ENCODE results near the gene MRPS18A. TPM values are rescaled to one million over a fixed set of nuclear protein-coding genes. Genes with fewer than 3 reads are reported as not detected.
A peak's percentile ranks its signal among the peaks of the same experiment; 100 is the strongest.

MRPS18A gene
- total RNA-seq, 1 donor from 2014 or later: 39.5 TPM

GRCh38 chr6:43719511-43719910 is 31.9 kb upstream of the MRPS18A start:
- intact Hi-C loops (cut with DNase I): no loop called here
- DNase-seq (no peak), ATAC-seq (ENCODE audit: poor library complexity) (no peak)

GRCh38 chr6:43718387-43719105 is 31.0 kb upstream of the MRPS18A start:
- DNase-seq: no peak
- peak; percentile 7 for ATAC-seq (ENCODE audit: poor library complexity)
- intact Hi-C loops (cut with DNase I): no loop called here

- DNase-seq (peak; percentile 90), ATAC-seq (ENCODE audit: poor library complexity) (peak; percentile 85)
- intact Hi-C loops (cut with DNase I): no loop called here
These were observed 30.2 kb upstream of the MRPS18A start for GRCh38 chr6:43717822-43718221.

- intact Hi-C loops (cut with DNase I): no loop called here
- no peak for ATAC-seq (ENCODE audit: poor library complexity)
- no peak for DNase-seq
These were observed 29.8 kb upstream of the MRPS18A start for GRCh38 chr6:43717389-43717788.

GRCh38 chr6:43716099-43716498 is 28.5 kb upstream of the MRPS18A start:
- ATAC-seq (ENCODE audit: poor library complexity) (peak; percentile 36), DNase-seq (peak; percentile 86)
- intact Hi-C loops (cut with DNase I): no loop called here

- ATAC-seq (ENCODE audit: poor library complexity): no peak
These were observed 27.6 kb upstream of the MRPS18A start for GRCh38 chr6:43715056-43715788.

GRCh38 chr6:43714311-43715055 is 26.9 kb upstream of the MRPS18A start:
- intact Hi-C loops (cut with DNase I): loop anchor here (5.0 kb wide), 1 partner anchor 47 kb away; no protein-coding TSS in a partner anchor
- no peak for DNase-seq
- ATAC-seq (ENCODE audit: poor library complexity): no peak

More at GRCh38 chr6:43715056-43715788, 27.6 kb upstream of the MRPS18A start:
- DNase-seq: no peak
- intact Hi-C loops (cut with DNase I): no loop called here

- intact Hi-C loops (cut with DNase I): loop anchor here (5.0 kb wide), 1 partner anchor 46 kb away; no protein-coding TSS in a partner anchor
- ATAC-seq (ENCODE audit: poor library complexity): no peak
- no peak for DNase-seq
These were observed 26.2 kb upstream of the MRPS18A start for GRCh38 chr6:43713643-43714310.

GRCh38 chr6:43712579-43712978 is 25.0 kb upstream of the MRPS18A start:
- DNase-seq (no peak), ATAC-seq (ENCODE audit: poor library complexity) (peak; percentile 21)
- intact Hi-C loops (cut with DNase I): loop anchor here (5.0 kb wide), 1 partner anchor 45 kb away; no protein-coding TSS in a partner anchor

- intact Hi-C loops (cut with DNase I): loop anchor here (5.0 kb wide), 1 partner anchor 43 kb away; no protein-coding TSS in a partner anchor
- DNase-seq: no peak
- ATAC-seq (ENCODE audit: poor library complexity): no peak
These were observed 23.0 kb upstream of the MRPS18A start for GRCh38 chr6:43710576-43710975.

- ATAC-seq (ENCODE audit: poor library complexity) (peak; percentile 50), DNase-seq (no peak)
- intact Hi-C loops (cut with DNase I): loop anchor here (5.0 kb wide), 1 partner anchor 42 kb away; no protein-coding TSS in a partner anchor
These were observed 22.2 kb upstream of the MRPS18A start for GRCh38 chr6:43709654-43710303.

GRCh38 chr6:43708860-43709653 is 21.5 kb upstream of the MRPS18A start:
- ATAC-seq (ENCODE audit: poor library complexity): peak; percentile 77
- DNase-seq: no peak
- intact Hi-C loops (cut with DNase I): no loop called here

GRCh38 chr6:43707767-43708166 is 20.2 kb upstream of the MRPS18A start:
- DNase-seq: no peak
- intact Hi-C loops (cut with DNase I): no loop called here
- no peak for ATAC-seq (ENCODE audit: poor library complexity)

GRCh38 chr6:43707269-43707668 is 19.7 kb upstream of the MRPS18A start:
- no peak for ATAC-seq (ENCODE audit: poor library complexity)
- intact Hi-C loops (cut with DNase I): no loop called here

GRCh38 chr6:43706788-43707187 is 19.2 kb upstream of the MRPS18A start:
- DNase-seq (no peak), ATAC-seq (ENCODE audit: poor library complexity) (no peak)
- intact Hi-C loops (cut with DNase I): no loop called here

More at GRCh38 chr6:43707269-43707668, 19.7 kb upstream of the MRPS18A start:
- DNase-seq: no peak

GRCh38 chr6:43705996-43706395 is 18.4 kb upstream of the MRPS18A start:
- intact Hi-C loops (cut with DNase I): no loop called here
- ATAC-seq (ENCODE audit: poor library complexity) (no peak), DNase-seq (no peak)

All from Right ventricle myocardium superior (tissue), 1 donor.